GM23338 (cell line): ENCODE data around the gene TSHZ2.

Experiments
- TF ChIP-seq, protein P1 (sequence below), 2 experiments: fragments of 200-600 bp in 1 of 2; sonication (generic) in 1 of 2; conservative IDR thresholded peaks; 2 replicates each; pipeline versions ENCODE4 v1.5.1 to v1.6.1; 2016 to 2017; ENCODE audit warnings: antibody characterized with exemption in 2 of 2, low read depth in 2 of 2, mild to moderate bottlenecking in 2 of 2, moderate library complexity in 1 of 2
- TF ChIP-seq, protein P2 (sequence below): IDR thresholded peaks from one replicate; pipeline ENCODE4 v1.6.1; 2018; ENCODE audit warnings: antibody characterized with exemption; ENCODE audit not compliant: unreplicated experiment

DNA sequence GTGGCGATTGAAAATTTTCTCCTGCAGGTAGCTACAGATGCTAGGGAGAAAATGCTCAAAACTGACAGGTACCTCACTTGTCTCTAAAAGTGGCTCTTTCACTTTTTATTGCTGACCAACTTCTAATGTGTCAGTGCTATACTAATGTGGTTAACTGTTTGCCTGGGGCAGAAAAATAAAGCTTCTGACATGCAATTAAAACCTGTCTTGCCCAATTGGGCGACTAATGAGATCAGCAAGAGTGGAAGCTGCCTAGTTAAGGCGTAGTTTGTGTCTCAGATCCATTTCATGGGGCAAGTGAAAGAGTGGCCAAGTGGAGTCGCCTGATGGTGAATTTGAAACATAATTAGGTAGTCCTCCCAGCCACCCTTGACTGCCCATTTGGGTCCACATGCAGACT, 193.3 kb downstream of the TSHZ2 start:
- TF ChIP-seq, protein P1, sequence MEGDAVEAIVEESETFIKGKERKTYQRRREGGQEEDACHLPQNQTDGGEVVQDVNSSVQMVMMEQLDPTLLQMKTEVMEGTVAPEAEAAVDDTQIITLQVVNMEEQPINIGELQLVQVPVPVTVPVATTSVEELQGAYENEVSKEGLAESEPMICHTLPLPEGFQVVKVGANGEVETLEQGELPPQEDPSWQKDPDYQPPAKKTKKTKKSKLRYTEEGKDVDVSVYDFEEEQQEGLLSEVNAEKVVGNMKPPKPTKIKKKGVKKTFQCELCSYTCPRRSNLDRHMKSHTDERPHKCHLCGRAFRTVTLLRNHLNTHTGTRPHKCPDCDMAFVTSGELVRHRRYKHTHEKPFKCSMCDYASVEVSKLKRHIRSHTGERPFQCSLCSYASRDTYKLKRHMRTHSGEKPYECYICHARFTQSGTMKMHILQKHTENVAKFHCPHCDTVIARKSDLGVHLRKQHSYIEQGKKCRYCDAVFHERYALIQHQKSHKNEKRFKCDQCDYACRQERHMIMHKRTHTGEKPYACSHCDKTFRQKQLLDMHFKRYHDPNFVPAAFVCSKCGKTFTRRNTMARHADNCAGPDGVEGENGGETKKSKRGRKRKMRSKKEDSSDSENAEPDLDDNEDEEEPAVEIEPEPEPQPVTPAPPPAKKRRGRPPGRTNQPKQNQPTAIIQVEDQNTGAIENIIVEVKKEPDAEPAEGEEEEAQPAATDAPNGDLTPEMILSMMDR (conservative IDR thresholded peaks at IDR 0.05; ENCODE audit: low read depth in 2 of 2) = no peak
- TF ChIP-seq, protein P2, sequence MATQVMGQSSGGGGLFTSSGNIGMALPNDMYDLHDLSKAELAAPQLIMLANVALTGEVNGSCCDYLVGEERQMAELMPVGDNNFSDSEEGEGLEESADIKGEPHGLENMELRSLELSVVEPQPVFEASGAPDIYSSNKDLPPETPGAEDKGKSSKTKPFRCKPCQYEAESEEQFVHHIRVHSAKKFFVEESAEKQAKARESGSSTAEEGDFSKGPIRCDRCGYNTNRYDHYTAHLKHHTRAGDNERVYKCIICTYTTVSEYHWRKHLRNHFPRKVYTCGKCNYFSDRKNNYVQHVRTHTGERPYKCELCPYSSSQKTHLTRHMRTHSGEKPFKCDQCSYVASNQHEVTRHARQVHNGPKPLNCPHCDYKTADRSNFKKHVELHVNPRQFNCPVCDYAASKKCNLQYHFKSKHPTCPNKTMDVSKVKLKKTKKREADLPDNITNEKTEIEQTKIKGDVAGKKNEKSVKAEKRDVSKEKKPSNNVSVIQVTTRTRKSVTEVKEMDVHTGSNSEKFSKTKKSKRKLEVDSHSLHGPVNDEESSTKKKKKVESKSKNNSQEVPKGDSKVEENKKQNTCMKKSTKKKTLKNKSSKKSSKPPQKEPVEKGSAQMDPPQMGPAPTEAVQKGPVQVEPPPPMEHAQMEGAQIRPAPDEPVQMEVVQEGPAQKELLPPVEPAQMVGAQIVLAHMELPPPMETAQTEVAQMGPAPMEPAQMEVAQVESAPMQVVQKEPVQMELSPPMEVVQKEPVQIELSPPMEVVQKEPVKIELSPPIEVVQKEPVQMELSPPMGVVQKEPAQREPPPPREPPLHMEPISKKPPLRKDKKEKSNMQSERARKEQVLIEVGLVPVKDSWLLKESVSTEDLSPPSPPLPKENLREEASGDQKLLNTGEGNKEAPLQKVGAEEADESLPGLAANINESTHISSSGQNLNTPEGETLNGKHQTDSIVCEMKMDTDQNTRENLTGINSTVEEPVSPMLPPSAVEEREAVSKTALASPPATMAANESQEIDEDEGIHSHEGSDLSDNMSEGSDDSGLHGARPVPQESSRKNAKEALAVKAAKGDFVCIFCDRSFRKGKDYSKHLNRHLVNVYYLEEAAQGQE = no peak
